GM23248 (cell line): ENCODE measurements around the gene TALDO1.

Source experiments
- EZH2 ChIP-seq: fragments of 200-600 bp; sonication (generic); IDR thresholded peaks from 2 replicates; pipeline ENCODE4 v1.6.1; 2018; ENCODE audit warnings: antibody characterized with exemption, mild to moderate bottlenecking; ENCODE audit not compliant: insufficient read depth, poor library complexity, severe bottlenecking
- EZH2phosphoT487 ChIP-seq: fragments of 200-600 bp; sonication (generic); IDR thresholded peaks from 2 replicates; pipeline ENCODE4 v1.6.1; 2018; ENCODE audit warnings: antibody characterized with exemption, moderate library complexity, mild to moderate bottlenecking, low read depth; ENCODE audit not compliant: insufficient read depth

GRCh38 chr11:802693-803466 lies 55.6 kb downstream of the TALDO1 start:
- TF ChIP-seq EZH2phosphoT487, result no peak
- TF ChIP-seq EZH2, result no peak
